SIG-M5 treated with dmso at 0.1 percent for 504 hours (cell line): ENCODE measurements around the gene DUSP11.
"Not testable (repeated sequence)": the region's sequence is repeated elsewhere in the genome, so short reads cannot be mapped to it uniquely, and the experiment has no call there.

Experiments used
- DNase-seq: peaks from one replicate; lab custom pipeline; 2025; ENCODE audit not compliant: unreplicated experiment; lab: John Stamatoyannopoulos, UW

The DUSP11 gene

GRCh38 chr2:73779467-73780236 lies at the start of gene DUSP11:
Gene DUSP11 (minus strand): TSS chr2:73780103. CDS start chr2:73779974, 129 bp downstream.
- peak; percentile 94 for DNase-seq

- peak; percentile 100 for DNase-seq
Measured at GRCh38 chr2:73828818-73829570, 49.1 kb upstream of the DUSP11 start, which contains the start of gene STAMBP. Gene STAMBP (plus strand): TSS chr2:73828961. CDS start chr2:73830857, 1,896 bp downstream.

- no peak for DNase-seq
Measured at GRCh38 chr2:73828389-73828817, 48.5 kb upstream of the DUSP11 start.

GRCh38 chr2:73827660-73828388 lies 47.9 kb upstream of the DUSP11 start:
- DNase-seq = no peak

GRCh38 chr2:73827018-73827417 lies 47.1 kb upstream of the DUSP11 start:
- peak; percentile 85 for DNase-seq

GRCh38 chr2:73825408-73825807 lies 45.5 kb upstream of the DUSP11 start:
- no peak for DNase-seq

- DNase-seq = peak; percentile 77
Measured at GRCh38 chr2:73823916-73824523, 44.1 kb upstream of the DUSP11 start.

GRCh38 chr2:73823416-73823815 lies 43.5 kb upstream of the DUSP11 start:
- DNase-seq = no peak

GRCh38 chr2:73822991-73823390 lies 43.1 kb upstream of the DUSP11 start:
- DNase-seq = no peak

GRCh38 chr2:73822276-73822675 lies 42.4 kb upstream of the DUSP11 start:
- DNase-seq = no peak

- no peak for DNase-seq
Measured at GRCh38 chr2:73821669-73822068, 41.8 kb upstream of the DUSP11 start.

GRCh38 chr2:73821227-73821626 lies 41.3 kb upstream of the DUSP11 start:
- no peak for DNase-seq

GRCh38 chr2:73818296-73818695 lies 38.4 kb upstream of the DUSP11 start:
- no peak for DNase-seq

GRCh38 chr2:73812635-73813034 lies 32.7 kb upstream of the DUSP11 start:
- no peak for DNase-seq

- DNase-seq = no peak
Measured at GRCh38 chr2:73811878-73812277, 32.0 kb upstream of the DUSP11 start.

GRCh38 chr2:73783883-73784282 lies 4.0 kb upstream of the DUSP11 start, which contains the start of gene C2orf78:
Gene C2orf78 (plus strand): TSS chr2:73784183. CDS start chr2:73784310, 127 bp downstream.
- not testable (repeated sequence) for DNase-seq

- not testable (repeated sequence) for DNase-seq
Measured at GRCh38 chr2:73783402-73783801, 3.5 kb upstream of the DUSP11 start.

GRCh38 chr2:73780237-73780582 lies 307 bp upstream of the DUSP11 start:
- no peak for DNase-seq

GRCh38 chr2:73778867-73779466 lies 936 bp downstream of the DUSP11 start:
- not testable (repeated sequence) for DNase-seq

- no peak for DNase-seq
Measured at GRCh38 chr2:73776869-73777519, 2.9 kb downstream of the DUSP11 start.
